H1 (cell line): Measurements from ENCODE around the gene DEDD2. TPM values are rescaled to one million over a fixed set of nuclear protein-coding genes. Genes with fewer than 3 reads are reported as not detected.
A peak's percentile ranks its signal among the peaks of the same experiment; 100 is the strongest.

Experiments
- CTCF ChIA-PET: fragments of 300-600 bp; sonication (Branson Sonifier 250); formaldehyde crosslinking; loops from one replicate; lab custom pipeline; 2021; ENCODE audit not compliant: partially characterized antibody; lab: Charles Lee
- POLR2A ChIA-PET: fragments of 300-600 bp; sonication (Branson Sonifier 250); formaldehyde crosslinking; loops from one replicate; lab custom pipeline; 2021; ENCODE audit warnings: inconsistent platforms; ENCODE audit not compliant: partially characterized antibody; lab: Charles Lee
- DNase-seq, 2 experiments: peaks; one replicate each; pipeline versions ENCODE4 v3.0.0 to v3.0.0-alpha.2; 2010 to 2022; ENCODE audit warnings: low spot score in 2 of 2, low read depth in 1 of 2, mixed read lengths in 1 of 2
- FAIRE-seq: peaks from 2 replicates; lab custom pipeline; 2011; peaks lifted over from hg19 to GRCh38; lab: Jason Lieb, UNC
- H2AFZ ChIP-seq: 2 replicates; pipeline ENCODE4 v1.8.1; 2012; ENCODE audit warnings: low read length, inconsistent platforms
- H2AK5ac ChIP-seq: 2 replicates; pipeline ENCODE4 v1.6.1; 2013; ENCODE audit warnings: low read depth, low read length
- H2BK120ac ChIP-seq: replicated peaks from 2 replicates; pipeline ENCODE3; 2013; ENCODE audit warnings: low read depth, low read length, inconsistent platforms
- H2BK12ac ChIP-seq: 2 replicates; pipeline ENCODE4 v1.6.1; 2013; ENCODE audit warnings: low read depth, low read length
- H2BK15ac ChIP-seq: 2 replicates; pipeline ENCODE4 v1.6.1; 2013; ENCODE audit warnings: low read length
- H2BK20ac ChIP-seq: 2 replicates; pipeline ENCODE4 v1.6.1; 2013; ENCODE audit warnings: low read length
- H2BK5ac ChIP-seq: 2 replicates; pipeline ENCODE4 v1.6.1; 2013; ENCODE audit warnings: low read depth, low read length
- H3K14ac ChIP-seq: 2 replicates; pipeline ENCODE4 v1.6.1; 2013; ENCODE audit warnings: inconsistent platforms; ENCODE audit not compliant: insufficient read length
- H3K18ac ChIP-seq: 2 replicates; pipeline ENCODE4 v1.6.1; 2013; ENCODE audit warnings: low read length; ENCODE audit errors: extremely low read depth
- H3K23ac ChIP-seq: 2 replicates; pipeline ENCODE4 v1.6.1; 2013; ENCODE audit warnings: inconsistent platforms; ENCODE audit not compliant: insufficient read length
- H3K23me2 ChIP-seq: 2 replicates; pipeline ENCODE4 v1.6.1; 2013; ENCODE audit warnings: low read depth, low read length
- H3K27ac ChIP-seq: 2 replicates; pipeline ENCODE4 v1.6.1; 2011; ENCODE audit warnings: low read depth, low read length, inconsistent platforms
- H3K27me3 ChIP-seq, 4 experiments: replicated peaks in 1 of 4; 1 replicate in 1 of 4; 2 replicates in 3 of 4; pipeline versions ENCODE4 v1.6.1 to v1.8.1; 2011 to 2013; ENCODE audit warnings: low read length in 3 of 4, mild to moderate bottlenecking in 3 of 4, inconsistent platforms in 2 of 4, mixed read lengths in 2 of 4, moderate library complexity in 1 of 4; ENCODE audit not compliant: control insufficient read depth in 3 of 4, insufficient read depth in 3 of 4; ENCODE audit errors: extremely low read depth in 1 of 4
- H3K36me3 ChIP-seq, 4 experiments: 2 replicates each; pipeline versions ENCODE4 v1.6.1 to v1.8.1; 2011 to 2013; ENCODE audit warnings: mild to moderate bottlenecking in 4 of 4, low read length in 3 of 4, moderate library complexity in 2 of 4, control low read depth in 1 of 4, inconsistent platforms in 1 of 4; ENCODE audit not compliant: insufficient read depth in 4 of 4, control insufficient read depth in 2 of 4
- H3K4ac ChIP-seq: replicated peaks from 2 replicates; pipeline ENCODE3; 2013; ENCODE audit warnings: low read length, low read depth, mixed read lengths, inconsistent platforms; ENCODE audit not compliant: insufficient read length
- H3K4me1 ChIP-seq, 4 experiments: replicated peaks in 1 of 4; 1 replicate in 1 of 4; 2 replicates in 3 of 4; pipeline versions ENCODE4 v1.6.1 to v1.8.1; 2011 to 2013; ENCODE audit warnings: low read length in 3 of 4, inconsistent platforms in 2 of 4, mixed read lengths in 1 of 4; ENCODE audit not compliant: insufficient read depth in 4 of 4, control insufficient read depth in 3 of 4
- H3K4me2 ChIP-seq, 2 experiments: 2 replicates each; pipeline versions ENCODE4 v1.6.1 to v1.8.1; 2011 to 2013; ENCODE audit warnings: low read depth in 2 of 2, low read length in 2 of 2, control low read depth in 1 of 2, inconsistent platforms in 1 of 2, mild to moderate bottlenecking in 1 of 2; ENCODE audit not compliant: insufficient read depth in 1 of 2
- H3K4me3 ChIP-seq, 4 experiments: fragments of 200-600, 300-600 bp in 1 of 4; sonication (generic), shearing (Covaris generic), sonication (Bioruptor Twin) in 1 of 4; 2 replicates each; pipeline versions ENCODE4 v1.5.1 to v1.8.1; 2011 to 2016; ENCODE audit warnings: low read length in 4 of 4, low read depth in 3 of 4, control low read depth in 2 of 4, inconsistent platforms in 2 of 4, mild to moderate bottlenecking in 2 of 4, mixed read lengths in 1 of 4, moderate library complexity in 1 of 4; ENCODE audit not compliant: insufficient read depth in 2 of 4; ENCODE audit errors: extremely low read depth in 1 of 4
- H3K56ac ChIP-seq: replicated peaks from 2 replicates; pipeline ENCODE3; 2013; ENCODE audit warnings: low read depth, mild to moderate bottlenecking, mixed read lengths, low read length, inconsistent platforms; ENCODE audit not compliant: insufficient read length
- H3K79me1 ChIP-seq: 2 replicates; pipeline ENCODE4 v1.6.1; 2013; ENCODE audit warnings: low read depth, low read length, control low read depth
- H3K79me2 ChIP-seq, 2 experiments: 2 replicates each; pipeline versions ENCODE4 v1.6.1 to v1.8.1; 2012 to 2013; ENCODE audit warnings: low read length in 2 of 2, mild to moderate bottlenecking in 2 of 2, inconsistent platforms in 1 of 2; ENCODE audit not compliant: insufficient read depth in 2 of 2, control insufficient read depth in 1 of 2
- H3K9ac ChIP-seq, 4 experiments: replicated peaks in 1 of 4; 1 replicate in 1 of 4; 2 replicates in 3 of 4; pipeline versions ENCODE4 v1.6.1 to v1.8.1; 2011 to 2013; ENCODE audit warnings: low read depth in 3 of 4, low read length in 3 of 4, control low read depth in 2 of 4, mild to moderate bottlenecking in 2 of 4, moderate library complexity in 2 of 4, inconsistent platforms in 1 of 4; ENCODE audit errors: extremely low read depth in 1 of 4
- H3K9me3 ChIP-seq, 2 experiments: 2 replicates each; pipeline versions ENCODE4 v1.6.1 to v1.8.1; 2012 to 2013; ENCODE audit warnings: mild to moderate bottlenecking in 2 of 2, moderate library complexity in 2 of 2, control low read depth in 1 of 2, inconsistent platforms in 1 of 2, low read depth in 1 of 2, low read length in 1 of 2, mixed read lengths in 1 of 2; ENCODE audit not compliant: insufficient read depth in 2 of 2
- H4K20me1 ChIP-seq, 2 experiments: replicated peaks in 1 of 2; 2 replicates each; pipeline versions ENCODE3 to v1.8.1; 2011 to 2013; ENCODE audit warnings: inconsistent platforms in 2 of 2, low read length in 2 of 2, mild to moderate bottlenecking in 1 of 2; ENCODE audit not compliant: insufficient read depth in 2 of 2, control insufficient read depth in 1 of 2
- H4K5ac ChIP-seq: 2 replicates; pipeline ENCODE4 v1.6.1; 2013; ENCODE audit warnings: low read length, low read depth, mixed read lengths, inconsistent platforms; ENCODE audit not compliant: insufficient read length
- H4K8ac ChIP-seq: 2 replicates; pipeline ENCODE4 v1.8.0; 2013; ENCODE audit warnings: mild to moderate bottlenecking, moderate library complexity, low read length, inconsistent platforms; ENCODE audit not compliant: insufficient read depth; ENCODE audit errors: extremely low read depth
- H4K91ac ChIP-seq: replicated peaks from 2 replicates; pipeline ENCODE3; 2013; ENCODE audit warnings: low read length, mixed read lengths, inconsistent platforms; ENCODE audit not compliant: insufficient read length
- BCL11A ChIP-seq, 2 experiments: IDR thresholded peaks; one replicate each; pipeline ENCODE4 v1.6.1; 2011; ENCODE audit warnings: low read depth in 2 of 2, low read length in 2 of 2, mild to moderate bottlenecking in 2 of 2
- CREB1 ChIP-seq: IDR thresholded peaks from 2 replicates; pipeline ENCODE4 v1.6.1; 2012; ENCODE audit warnings: inconsistent platforms
- CTBP2 ChIP-seq: IDR thresholded peaks from 2 replicates; pipeline ENCODE4 v1.7.0; 2011; ENCODE audit warnings: borderline replicate concordance, mild to moderate bottlenecking, moderate library complexity, mixed read lengths, low read length; ENCODE audit not compliant: insufficient read depth, insufficient read length
- EP300 ChIP-seq, 2 experiments: IDR thresholded peaks; 1 replicate in 1 of 2; 2 replicates in 1 of 2; pipeline ENCODE4 v1.6.1; 2011 to 2012; ENCODE audit warnings: low read depth in 2 of 2, low read length in 2 of 2, mild to moderate bottlenecking in 2 of 2, borderline replicate concordance in 1 of 2, inconsistent platforms in 1 of 2, moderate library complexity in 1 of 2
- NANOG ChIP-seq: IDR thresholded peaks from 2 replicates; pipeline ENCODE4 v1.6.1; 2011; ENCODE audit warnings: low read length, low read depth, mild to moderate bottlenecking, inconsistent platforms; ENCODE audit not compliant: insufficient read depth, poor library complexity, severe bottlenecking
- NRF1 ChIP-seq: IDR thresholded peaks from 2 replicates; pipeline ENCODE4 v1.6.1; 2011; ENCODE audit warnings: mild to moderate bottlenecking, low read depth, low read length, improper control_type of control experiment
- POLR2A ChIP-seq, 2 experiments: IDR thresholded peaks; 1 replicate in 1 of 2; 2 replicates in 1 of 2; pipeline ENCODE4 v1.6.1; 2011; ENCODE audit warnings: low read depth in 2 of 2, low read length in 2 of 2, mild to moderate bottlenecking in 2 of 2; ENCODE audit errors: control extremely low read depth in 1 of 2
- RXRA ChIP-seq: IDR thresholded peaks from 2 replicates; pipeline ENCODE4 v1.6.1; 2011; ENCODE audit warnings: low read depth, mild to moderate bottlenecking, low read length, moderate library complexity; ENCODE audit not compliant: insufficient read depth
- SP2 ChIP-seq: IDR thresholded peaks from 2 replicates; pipeline ENCODE4 v1.6.1; 2012; ENCODE audit warnings: mild to moderate bottlenecking, low read length, inconsistent platforms
- SRF ChIP-seq: IDR thresholded peaks from 2 replicates; pipeline ENCODE4 v1.6.1; 2011; ENCODE audit warnings: mild to moderate bottlenecking, low read depth, low read length, moderate library complexity
- TBP ChIP-seq: IDR thresholded peaks from 2 replicates; pipeline ENCODE4 v1.6.1; 2011; ENCODE audit warnings: low read depth, low read length, improper control_type of control experiment
- WGBS, 2 experiments: shearing (Covaris generic) in 1 of 2; methylation state at CpG; one replicate each; pipeline versions ENCODE4 v1.1.6 to v1.1.7; 2013 to 2015; ENCODE audit warnings: low lambda C conversion rate in 2 of 2, mixed read lengths in 2 of 2, inconsistent platforms in 1 of 2, low coverage in 1 of 2, missing lambda C conversion rate in 1 of 2; ENCODE audit not compliant: insufficient replicate concordance in 2 of 2, insufficient coverage in 1 of 2, insufficient read length in 1 of 2; ENCODE audit errors: extremely low coverage in 1 of 2, missing lambda C conversion rate in 1 of 2; 5-methylcytosine and 5-hydroxymethylcytosine counted together
- polyA plus RNA-seq, 7 experiments: library from polyadenylated mRNA; depleted of rRNA in 3 of 7; stranded (reverse) in 5 of 7; unstranded in 2 of 7; fragments of >200 nt in 5 of 7; fragments of 200-250 nt in 2 of 7; gene quantifications; 1 replicate in 5 of 7; 2 replicates in 1 of 7; 4 replicates in 1 of 7; pipeline versions ENCODE4 v1.2.1 to v1.2.3, GENCODE V29; 2011 to 2013; ENCODE audit warnings: missing spikeins in 2 of 7, mixed read lengths in 2 of 7
- total RNA-seq: library from RNA; stranded (reverse); fragmentation: NEBNext Ultra II Directional; extraction: Animal tissue kit (Norgen Biotek cat#: 25700); gene quantifications from 2 replicates; pipeline ENCODE4 v1.2.1, GENCODE V29; 2021

The DEDD2 gene
- total and polyA plus RNA-seq, 2 of the 8 experiments (the other 6 are each of a cell fraction or from before 2014, with no cell fraction given): 37.8 to 65.0 TPM

GRCh38 chr19:42253245-42254088 lies 36.0 kb upstream of the DEDD2 start:
- Histone ChIP-seq H3K56ac (peak overlapping the region; percentile 70), H3K79me2 (peaks cover 4 to 33% of the 10 kb centered on the region in 2 experiments; a peak in 3 of 4 replicates), H2AFZ (no peak overlapping the region), H3K14ac (no peak overlapping the region), H3K4me1 (peaks cover 11 to 29% (median 21%) of the 10 kb centered on the region in 4 experiments), H2BK20ac (no peak overlapping the region), H3K18ac (peak overlapping the region; percentile 97), H3K27ac (peak overlapping the region; percentile 89), H4K5ac (peak overlapping the region; percentile 81), H4K20me1 (peaks cover 6 to 18% of the 10 kb centered on the region in 2 experiments), H4K91ac (peak overlapping the region; percentile 58), H3K36me3 (peaks cover 0 to 18% (median 4%) of the 10 kb centered on the region in 4 experiments; a peak in 4 of 8 replicates), H4K8ac (peak overlapping the region; percentile 91), H3K4ac (no peak overlapping the region), H2BK120ac (no peak overlapping the region), H3K23me2 (peaks cover 13% of the 10 kb centered on the region; the same call in 1 of the 2 replicates), H3K9me3 (no peaks in the 10 kb centered on the region), H2BK5ac (peak overlapping the region; percentile 97), H3K27me3 (peaks cover 0 to 3% (median 2%) of the 10 kb centered on the region in 4 experiments; a peak in 2 of 7 replicates), H2AK5ac (no peak overlapping the region), H2BK15ac (no peak overlapping the region), H3K4me3 (peak overlapping the region; percentile 61 to 99 (median 75)), H3K9ac (peak overlapping the region in 3 of 4 experiments; percentile 61 to 81 (median 80); a peak in 6 of 7 replicates), H3K4me2 (peak overlapping the region; percentile 77 to 87), H3K79me1 (peaks cover 15% of the 10 kb centered on the region), H3K23ac (no peak overlapping the region), H2BK12ac (0 out of 2 replicates have a peak overlapping the region, but pooled peaks have one; percentile 80)
- ChIA-PET CTCF (interaction anchor here (11.8 kb wide), 1 partner anchor 39 kb away, joined by 155 read pairs; no protein-coding TSS in a partner anchor), POLR2A (interaction anchor here (1.3 to 4.4 kb wide), 2 partner anchors 26 to 32 kb away, joined by 3 to 15 read pairs; no protein-coding TSS in a partner anchor)
- DNase-seq: peak in 1 of 2 experiments; percentile 81
- FAIRE-seq: no peak
- WGBS, 2 experiments: 1% methylated on average over 17 of the region's 71 CpGs; no CpG with 5 or more reads in 1 of the 2 experiments
- TF ChIP-seq SRF (no peak), RXRA (no peak), NANOG (no peak), POLR2A (IDR thresholded peaks at IDR 0.05; ENCODE audit: control extremely low read depth in 1 of 2, low read depth in 2 of 2, low read length in 2 of 2) (peak in 1 of 2 experiments; percentile 72; a peak in 1 of 3 replicates), SP2 (no peak), CREB1 (no peak), CTBP2 (no peak), EP300 (IDR thresholded peaks at IDR 0.05; ENCODE audit: borderline replicate concordance in 1 of 2, low read depth in 2 of 2, low read length in 2 of 2) (no peak), TBP (no peak), NRF1 (no peak), BCL11A (IDR thresholded peaks at IDR 0.05; ENCODE audit: low read depth in 2 of 2, low read length in 2 of 2) (no peak)
